ENCODE results near the gene MAN1B1.

Gene MAN1B1

GRCh38 chr9:137157618-137158415 is 71.0 kb downstream of the MAN1B1 start:
- Mint-ChIP-seq H3K9me3 (ENCODE audit: low read depth) (no peaks in the 10 kb centered on the region), H3K4me1 (ENCODE audit: low read depth) (peaks cover 19% of the 10 kb centered on the region), H3K27me3 (peaks cover 18% of the 10 kb centered on the region), H3K27ac (no peak overlapping the region), H3K36me3 (no peaks in the 10 kb centered on the region), H3K4me3 (no peak overlapping the region)

GRCh38 chr9:137158625-137159024 is 71.8 kb downstream of the MAN1B1 start:
- Mint-ChIP-seq H3K9me3 (ENCODE audit: low read depth) (no peaks in the 10 kb centered on the region), H3K27me3 (peaks cover 21% of the 10 kb centered on the region), H3K27ac (no peak overlapping the region), H3K4me1 (ENCODE audit: low read depth) (peaks cover 19% of the 10 kb centered on the region), H3K4me3 (no peak overlapping the region), H3K36me3 (no peaks in the 10 kb centered on the region)

Data from activated naive CD8-positive, alpha-beta T cell (primary cell).